ENCODE results near the gene PRCC.

The PRCC gene

GRCh38 chr1:156844102-156844501 lies 76.8 kb downstream of the PRCC start:
- no peak for DNase-seq (ENCODE audit: low read depth)

GRCh38 chr1:156844638-156845037 lies 77.3 kb downstream of the PRCC start:
- no peak for DNase-seq (ENCODE audit: low read depth)

GRCh38 chr1:156845055-156845952 lies 78.0 kb downstream of the PRCC start:
- no peak for DNase-seq (ENCODE audit: low read depth)

GRCh38 chr1:156845953-156846545 lies 78.7 kb downstream of the PRCC start:
- no peak for DNase-seq (ENCODE audit: low read depth)

- no peak for DNase-seq (ENCODE audit: low read depth)
Observed at GRCh38 chr1:156846643-156847042, 79.3 kb downstream of the PRCC start.

- no peak for DNase-seq (ENCODE audit: low read depth)
Observed at GRCh38 chr1:156847591-156848460, 80.5 kb downstream of the PRCC start.

- DNase-seq (ENCODE audit: low read depth), result peak; percentile 36
Observed at GRCh38 chr1:156848461-156849150, 81.3 kb downstream of the PRCC start.

GRCh38 chr1:156849151-156849496 lies 81.8 kb downstream of the PRCC start:
- DNase-seq (ENCODE audit: low read depth), result no peak

All from stimulated activated CD8-positive, alpha-beta memory T cell treated with anti-CD3 and anti-CD28 coated beads, Interleukin-12 subunit alpha, Interleukin-12 subunit beta, amount 100 ng/mL, for 1 hour (primary cell).